SU-DHL-6 (cell line): ENCODE data around the gene TCF12.

Source experiments
- EZH2phosphoT487 ChIP-seq: fragments of 200-600 bp; sonication (generic), shearing (Covaris generic); conservative IDR thresholded peaks from 2 replicates; pipeline ENCODE4 v1.6.1; 2018; ENCODE audit warnings: mild to moderate bottlenecking, antibody characterized with exemption, low read length, moderate library complexity, mixed read lengths
- TF ChIP-seq, protein P1 (sequence below): fragments of 200-600 bp; sonication (generic); IDR thresholded peaks from one replicate; pipeline ENCODE4 v1.5.1; 2017; ENCODE audit warnings: antibody characterized with exemption, mild to moderate bottlenecking, low read length, moderate library complexity; ENCODE audit not compliant: insufficient read depth, poor library complexity, severe bottlenecking

DNA sequence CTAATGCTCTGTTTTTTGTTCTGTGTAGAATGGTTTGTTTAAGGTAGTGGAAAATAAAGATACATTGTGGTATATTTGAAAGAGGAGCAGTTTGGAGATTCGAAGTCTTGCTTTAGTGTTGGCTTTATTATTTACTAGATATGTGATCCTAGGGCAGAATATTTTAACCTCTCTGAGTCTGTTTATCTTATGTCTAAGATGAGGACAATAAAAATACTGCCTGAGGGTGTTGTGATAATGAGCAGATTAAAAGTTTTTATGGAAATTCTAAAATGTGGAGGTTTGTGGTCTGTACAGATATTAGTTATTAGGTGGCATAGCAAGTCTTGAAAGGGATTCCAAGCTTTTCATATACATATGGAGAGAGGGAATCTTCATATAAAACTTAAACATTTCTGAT, 15.0 kb downstream of the TCF12 start:
- TF ChIP-seq, protein P1, sequence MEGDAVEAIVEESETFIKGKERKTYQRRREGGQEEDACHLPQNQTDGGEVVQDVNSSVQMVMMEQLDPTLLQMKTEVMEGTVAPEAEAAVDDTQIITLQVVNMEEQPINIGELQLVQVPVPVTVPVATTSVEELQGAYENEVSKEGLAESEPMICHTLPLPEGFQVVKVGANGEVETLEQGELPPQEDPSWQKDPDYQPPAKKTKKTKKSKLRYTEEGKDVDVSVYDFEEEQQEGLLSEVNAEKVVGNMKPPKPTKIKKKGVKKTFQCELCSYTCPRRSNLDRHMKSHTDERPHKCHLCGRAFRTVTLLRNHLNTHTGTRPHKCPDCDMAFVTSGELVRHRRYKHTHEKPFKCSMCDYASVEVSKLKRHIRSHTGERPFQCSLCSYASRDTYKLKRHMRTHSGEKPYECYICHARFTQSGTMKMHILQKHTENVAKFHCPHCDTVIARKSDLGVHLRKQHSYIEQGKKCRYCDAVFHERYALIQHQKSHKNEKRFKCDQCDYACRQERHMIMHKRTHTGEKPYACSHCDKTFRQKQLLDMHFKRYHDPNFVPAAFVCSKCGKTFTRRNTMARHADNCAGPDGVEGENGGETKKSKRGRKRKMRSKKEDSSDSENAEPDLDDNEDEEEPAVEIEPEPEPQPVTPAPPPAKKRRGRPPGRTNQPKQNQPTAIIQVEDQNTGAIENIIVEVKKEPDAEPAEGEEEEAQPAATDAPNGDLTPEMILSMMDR, result no peak
- no peak for TF ChIP-seq EZH2phosphoT487
